ENCODE data around the gene SLC6A9.
A peak's percentile ranks its signal among the peaks of the same experiment; 100 is the strongest.

SLC6A9 gene

DNA sequence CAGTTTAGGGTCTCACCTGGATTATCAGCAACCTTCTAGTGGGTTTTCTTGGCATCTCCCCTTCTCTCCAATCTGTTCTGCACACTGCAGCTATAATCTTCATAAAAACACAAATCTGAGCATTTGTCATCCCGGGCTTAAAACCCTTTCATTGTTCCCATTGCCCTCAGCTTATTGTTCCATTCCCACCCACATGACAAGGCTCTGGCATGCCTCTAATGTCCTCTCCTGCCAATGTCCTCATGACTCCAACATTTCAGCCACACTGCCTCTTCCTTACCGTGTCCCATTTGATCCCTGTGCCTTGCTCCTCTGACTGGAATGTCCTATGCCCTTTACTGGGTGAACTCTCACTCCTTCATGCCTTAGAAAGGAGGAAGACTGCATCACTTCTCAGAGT lies 68.9 kb downstream of the SLC6A9 start:
- no peak for DNase-seq
- no peaks in the 10 kb centered on the region for H3K9me3 Mint-ChIP-seq
- H3K27me3 Mint-ChIP-seq, result no peaks in the 10 kb centered on the region
- no peak overlapping the region for H3K4me3 Mint-ChIP-seq
- peaks cover 28 to 36% of the 10 kb centered on the region in 2 donors for H3K36me3 Mint-ChIP-seq
- H3K27ac Mint-ChIP-seq, result no peak overlapping the region
- ATAC-seq (replicated peaks), result no peak
- peaks cover 0 to under 1% of the 10 kb centered on the region in 2 donors for H3K4me1 Mint-ChIP-seq

DNA sequence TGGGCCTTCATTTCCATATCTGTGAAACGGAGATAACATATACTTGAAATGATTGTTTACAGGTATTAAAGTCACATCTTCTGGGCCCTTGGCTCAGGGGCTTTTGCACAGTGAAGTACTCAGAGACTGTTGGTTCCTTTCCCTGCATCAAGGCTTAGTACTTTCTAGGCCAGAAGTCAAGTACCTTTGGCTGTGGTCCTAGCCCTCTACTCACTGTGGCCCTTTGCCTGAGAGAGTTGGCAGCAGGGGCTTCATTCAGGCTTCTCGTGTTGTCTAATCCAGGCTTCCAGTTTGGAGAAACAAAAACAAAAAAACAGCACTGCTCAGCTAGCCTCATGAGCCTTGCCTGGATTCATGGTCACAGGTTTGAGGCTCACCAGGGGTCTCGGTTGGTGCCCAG lies 69.6 kb downstream of the SLC6A9 start:
- Mint-ChIP-seq H3K4me3 (no peak overlapping the region), H3K27ac (no peak overlapping the region), H3K27me3 (no peaks in the 10 kb centered on the region), H3K9me3 (no peaks in the 10 kb centered on the region), H3K36me3 (peaks cover 29 to 35% of the 10 kb centered on the region in 2 donors), H3K4me1 (peaks cover 0 to 3% of the 10 kb centered on the region in 2 donors)
- DNase-seq, result no peak
- no peak for ATAC-seq (replicated peaks)

DNA sequence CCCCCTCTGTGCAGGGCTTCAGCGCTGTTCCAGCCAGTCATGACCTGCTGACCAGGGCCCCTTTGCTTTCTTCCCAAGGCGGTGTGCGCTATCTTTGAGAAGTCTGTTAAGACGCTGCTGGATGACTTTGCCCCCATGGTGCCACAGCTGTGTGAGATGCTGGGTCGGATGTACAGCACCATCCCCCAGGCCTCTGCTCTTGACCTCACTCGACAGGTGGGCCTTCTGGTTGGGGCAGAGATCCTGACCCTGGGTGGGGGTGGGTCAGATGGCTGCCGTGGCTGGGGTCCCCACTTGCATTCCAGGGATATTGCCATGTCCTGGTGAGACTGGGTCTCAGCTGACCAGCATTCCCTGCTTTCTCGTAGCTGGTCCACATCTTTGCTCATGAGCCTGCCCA lies 70.5 kb downstream of the SLC6A9 start:
- ATAC-seq (replicated peaks), result no peak

DNA sequence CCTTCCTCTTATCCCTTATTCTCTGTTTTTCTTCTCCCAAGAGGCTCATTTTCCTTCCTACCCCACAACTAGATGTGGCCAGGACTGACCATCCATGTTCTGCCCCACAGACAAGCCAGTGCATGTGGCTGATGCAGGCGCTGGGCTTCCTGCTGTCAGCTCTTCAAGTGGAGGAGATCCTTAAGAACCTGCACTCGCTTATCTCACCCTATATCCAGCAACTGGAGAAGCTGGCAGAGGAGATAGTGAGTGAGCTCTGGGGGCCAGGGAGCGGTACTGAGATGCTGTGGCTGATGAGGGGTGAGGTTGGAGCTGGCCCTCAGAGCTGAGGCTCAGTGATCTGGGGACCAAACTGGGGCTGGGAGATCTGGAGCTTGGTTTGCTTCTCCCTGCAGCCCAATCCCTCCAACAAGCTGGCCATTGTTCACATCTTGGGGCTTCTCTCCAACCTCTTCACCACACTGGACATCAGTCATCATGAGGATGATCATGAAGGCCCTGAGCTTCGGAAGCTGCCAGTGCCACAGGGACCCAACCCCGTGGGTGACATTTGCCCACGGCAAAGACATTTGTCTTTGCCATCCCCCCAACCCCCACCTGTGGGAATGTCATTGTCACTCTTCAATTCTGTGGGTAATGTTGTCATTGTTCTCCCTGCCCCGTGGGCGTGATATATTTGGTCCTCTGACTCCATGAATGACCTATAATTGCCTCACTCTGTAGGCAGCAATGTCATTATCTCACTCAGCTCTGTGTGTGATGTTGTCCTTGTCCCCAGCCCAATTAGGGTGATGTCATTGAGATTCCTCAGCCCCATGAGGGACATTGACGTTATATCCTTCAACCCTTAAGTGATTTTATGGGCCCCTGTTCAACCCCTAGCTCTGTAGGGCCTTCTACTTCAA lies 72.7 kb downstream of the SLC6A9 start:
- no peak overlapping the region for H3K4me3 Mint-ChIP-seq
- peaks cover 42 to 46% of the 10 kb centered on the region in 2 donors for H3K36me3 Mint-ChIP-seq
- no peak overlapping the region for H3K27ac Mint-ChIP-seq
- peaks cover 0 to 4% of the 10 kb centered on the region in 2 donors for H3K4me1 Mint-ChIP-seq
- H3K9me3 Mint-ChIP-seq, result no peaks in the 10 kb centered on the region
- ATAC-seq (replicated peaks), result no peak
- H3K27me3 Mint-ChIP-seq, result no peaks in the 10 kb centered on the region
- DNase-seq, result no peak

More for the DNA sequence above, 70.5 kb downstream of the SLC6A9 start:
- H3K4me3 Mint-ChIP-seq, result no peak overlapping the region
- peaks cover 32 to 37% of the 10 kb centered on the region in 2 donors for H3K36me3 Mint-ChIP-seq
- H3K9me3 Mint-ChIP-seq, result no peaks in the 10 kb centered on the region
- no peak overlapping the region for H3K27ac Mint-ChIP-seq
- no peaks in the 10 kb centered on the region for H3K27me3 Mint-ChIP-seq
- no peak for DNase-seq
- H3K4me1 Mint-ChIP-seq, result peaks cover 0 to 3% of the 10 kb centered on the region in 2 donors

DNA sequence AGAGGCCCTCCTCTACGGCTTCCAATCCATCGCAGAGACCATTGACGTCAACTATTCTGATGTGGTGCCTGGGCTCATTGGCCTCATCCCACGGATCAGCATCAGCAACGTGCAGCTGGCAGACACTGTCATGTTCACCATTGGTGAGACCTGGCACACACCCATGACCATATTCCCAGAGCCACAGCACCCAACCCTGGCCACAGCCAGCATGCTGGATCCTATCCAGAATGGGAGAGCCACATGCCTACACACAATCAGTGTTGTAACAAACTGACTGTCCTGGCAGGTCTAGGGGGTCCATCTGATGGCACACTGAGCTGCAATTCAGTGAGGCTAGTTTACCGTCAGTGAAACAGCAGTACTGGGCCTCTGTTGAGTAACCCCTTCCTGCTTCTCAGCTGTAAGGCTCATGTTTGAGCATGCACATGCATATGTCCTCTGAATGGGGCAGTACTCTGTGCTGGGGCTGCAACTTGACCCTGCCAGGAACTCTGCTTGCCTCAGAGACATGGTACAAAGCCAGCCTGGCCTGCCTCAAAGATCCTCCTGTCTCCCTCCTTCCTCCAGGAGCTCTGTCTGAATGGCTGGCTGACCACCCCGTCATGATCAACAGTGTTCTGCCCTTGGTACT lies 73.7 kb downstream of the SLC6A9 start:
- H3K27ac Mint-ChIP-seq, result no peak overlapping the region

DNA sequence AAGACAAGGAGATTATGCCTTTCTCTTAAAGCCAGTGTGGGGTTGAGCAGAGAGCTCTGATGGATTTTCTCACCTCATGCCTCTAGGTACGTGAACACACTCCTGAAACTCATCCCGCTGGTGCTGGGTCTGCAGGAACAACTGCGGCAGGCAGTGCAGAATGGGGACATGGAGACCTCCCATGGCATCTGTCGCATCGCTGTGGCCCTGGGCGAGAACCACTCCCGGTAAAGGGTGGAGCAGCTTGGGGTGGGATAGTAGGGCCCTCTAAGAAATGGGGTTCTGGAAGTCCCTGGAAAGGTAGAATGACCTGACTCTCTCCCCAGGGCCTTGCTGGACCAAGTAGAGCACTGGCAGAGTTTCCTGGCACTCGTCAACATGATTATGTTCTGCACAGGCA lies 75.0 kb downstream of the SLC6A9 start:
- no peak overlapping the region for H3K27ac Mint-ChIP-seq

More for the DNA sequence above, 73.7 kb downstream of the SLC6A9 start:
- DNase-seq (no peak), ATAC-seq (replicated peaks) (no peak)
- Mint-ChIP-seq H3K4me1 (peaks cover 0 to 7% of the 10 kb centered on the region in 2 donors), H3K9me3 (no peaks in the 10 kb centered on the region), H3K4me3 (no peak overlapping the region), H3K27me3 (no peaks in the 10 kb centered on the region), H3K36me3 (peaks cover 40 to 48% of the 10 kb centered on the region in 2 donors)

DNA sequence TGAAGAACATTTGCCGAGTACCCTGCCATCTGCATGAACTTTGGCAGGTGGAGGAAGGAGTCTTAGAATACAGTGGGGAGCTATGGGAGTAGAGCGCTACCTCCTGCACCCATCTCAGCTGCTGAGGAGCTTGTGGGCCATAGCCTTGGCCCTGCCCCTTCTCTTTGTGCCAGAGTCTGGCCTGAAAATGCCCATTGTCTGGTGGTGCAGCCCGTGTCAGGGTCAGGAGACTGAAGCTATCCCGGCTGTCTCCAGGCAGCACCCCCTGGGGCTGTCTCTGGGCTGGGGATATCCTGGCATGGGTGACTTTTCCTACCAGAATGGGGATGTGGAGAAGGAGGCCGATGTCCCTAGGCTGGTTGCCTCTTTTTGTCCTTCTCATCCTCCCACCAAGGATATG lies 77.2 kb downstream of the SLC6A9 start:
- ATAC-seq (replicated peaks) (no peak), DNase-seq (no peak)
- H3K27me3 Mint-ChIP-seq, result no peaks in the 10 kb centered on the region
- no peak overlapping the region for H3K4me3 Mint-ChIP-seq
- H3K27ac Mint-ChIP-seq, result no peak overlapping the region
- H3K36me3 Mint-ChIP-seq, result peaks cover 45 to 55% of the 10 kb centered on the region in 2 donors
- peaks cover 21 to 28% of the 10 kb centered on the region in 2 donors for H3K4me1 Mint-ChIP-seq
- H3K9me3 Mint-ChIP-seq, result no peaks in the 10 kb centered on the region

More for the DNA sequence above, 75.0 kb downstream of the SLC6A9 start:
- DNase-seq, result no peak
- Mint-ChIP-seq H3K27me3 (no peaks in the 10 kb centered on the region), H3K4me1 (peaks cover 8 to 11% of the 10 kb centered on the region in 2 donors), H3K36me3 (peaks cover 35 to 46% of the 10 kb centered on the region in 2 donors), H3K4me3 (no peak overlapping the region), H3K9me3 (no peaks in the 10 kb centered on the region)
- ATAC-seq (replicated peaks), result no peak

DNA sequence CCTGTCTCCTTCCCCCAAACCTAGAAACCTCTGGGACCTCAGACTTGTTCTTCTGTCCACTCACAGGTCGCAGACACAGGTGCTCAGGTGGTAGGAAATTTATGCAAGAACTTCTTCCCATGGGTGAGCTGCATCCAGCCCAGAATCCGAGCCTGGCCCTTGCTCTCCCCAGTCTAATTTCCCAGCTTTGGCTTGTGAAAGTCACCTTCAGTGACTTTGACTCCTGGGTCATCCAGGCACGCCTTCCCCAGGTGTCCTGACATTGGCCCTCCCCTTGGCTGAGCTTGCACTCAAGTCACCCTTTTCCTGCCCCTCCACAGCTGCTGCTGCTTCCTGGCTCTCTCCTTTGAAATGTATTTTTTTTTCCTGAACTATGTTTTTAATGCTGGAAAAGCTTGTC lies 77.9 kb downstream of the SLC6A9 start:
- no peak for ATAC-seq (replicated peaks)
- no peak for DNase-seq
- H3K4me1 Mint-ChIP-seq, result peaks cover 28 to 35% of the 10 kb centered on the region in 2 donors
- no peak overlapping the region for H3K4me3 Mint-ChIP-seq
- H3K27me3 Mint-ChIP-seq, result no peaks in the 10 kb centered on the region
- H3K36me3 Mint-ChIP-seq, result peaks cover 39 to 49% of the 10 kb centered on the region in 2 donors
- no peak overlapping the region for H3K27ac Mint-ChIP-seq
- no peaks in the 10 kb centered on the region for H3K9me3 Mint-ChIP-seq

DNA sequence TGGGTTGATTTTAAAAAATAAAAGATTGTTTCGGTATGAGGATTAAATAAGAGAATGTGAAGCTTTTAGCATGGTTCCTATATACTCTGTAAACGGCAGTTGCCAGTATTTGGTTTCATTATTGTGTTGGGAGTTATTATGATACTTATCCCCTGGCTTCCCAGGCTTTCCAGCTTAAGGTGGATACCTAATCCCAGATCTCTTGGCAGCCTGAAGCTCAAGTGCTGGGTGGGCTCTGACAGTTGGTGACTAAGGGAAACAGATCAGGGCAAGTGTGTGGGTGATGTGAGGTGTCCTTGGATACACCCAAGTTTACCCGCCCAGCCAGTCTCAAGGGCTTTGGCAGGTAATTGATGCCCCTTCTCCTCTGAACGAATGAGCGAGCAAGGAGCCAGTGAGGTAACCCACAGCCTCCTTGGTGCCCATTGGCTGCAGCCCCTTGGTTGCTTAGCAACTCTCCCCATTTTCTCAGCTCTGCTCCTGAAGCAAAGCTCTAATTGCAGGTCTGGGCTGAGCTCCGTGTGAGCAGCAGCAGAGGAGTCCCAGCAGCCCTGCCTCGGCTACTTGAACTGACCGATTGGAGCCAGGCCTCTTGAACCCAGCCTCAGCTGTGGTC lies 78.4 kb downstream of the SLC6A9 start:
- no peaks in the 10 kb centered on the region for H3K9me3 Mint-ChIP-seq
- peaks cover 34 to 44% of the 10 kb centered on the region in 2 donors for H3K36me3 Mint-ChIP-seq
- ATAC-seq (replicated peaks), result no peak
- H3K4me1 Mint-ChIP-seq, result peaks cover 31 to 40% of the 10 kb centered on the region in 2 donors
- H3K4me3 Mint-ChIP-seq, result no peak overlapping the region
- no peak overlapping the region for H3K27ac Mint-ChIP-seq
- no peaks in the 10 kb centered on the region for H3K27me3 Mint-ChIP-seq
- DNase-seq, result no peak

DNA sequence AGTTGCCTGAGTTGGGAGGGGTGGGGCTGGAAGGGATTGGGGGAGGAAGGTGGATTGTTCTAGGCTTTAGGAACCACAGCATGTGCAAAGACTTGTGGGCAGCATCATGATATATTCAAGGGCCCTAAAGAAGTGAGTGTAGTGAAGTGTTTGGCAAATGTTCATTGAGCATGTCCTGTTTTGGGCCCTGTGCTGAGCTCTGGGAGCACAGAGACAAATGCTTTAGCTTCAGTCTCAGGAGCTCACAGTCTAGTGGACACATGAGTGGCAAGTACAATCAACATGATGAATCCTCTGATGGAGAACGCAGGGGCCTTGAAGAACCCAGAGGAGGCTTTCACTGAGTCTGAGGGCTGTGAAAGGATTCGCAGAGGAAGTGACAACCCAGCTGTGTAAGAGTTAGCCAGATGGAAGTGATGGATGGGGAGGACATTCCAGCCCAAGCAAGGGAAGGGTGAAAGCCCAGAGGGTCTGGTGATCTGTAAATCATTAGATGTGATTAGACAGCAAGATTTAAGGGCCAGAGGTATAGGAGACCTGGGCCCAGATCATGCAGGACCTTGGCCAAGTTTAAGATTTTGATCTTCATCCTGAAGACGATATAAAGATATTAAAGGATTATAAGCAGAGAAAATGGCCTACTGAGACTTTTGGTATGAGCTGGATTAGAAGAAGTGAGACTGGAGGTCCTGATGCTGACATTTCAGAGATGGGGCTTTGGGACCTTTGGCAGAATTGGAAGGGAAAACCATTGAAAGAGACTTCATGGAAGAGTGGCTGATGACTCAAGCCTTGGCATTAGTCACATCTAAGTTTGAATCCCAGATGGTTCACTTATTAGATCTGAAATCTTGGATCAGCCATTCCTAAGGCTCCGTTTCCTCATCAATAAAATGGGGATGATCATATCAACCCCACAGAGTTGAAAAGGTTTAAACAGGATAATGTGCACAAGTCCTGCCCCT lies 80.0 kb downstream of the SLC6A9 start:
- no peaks in the 10 kb centered on the region for H3K9me3 Mint-ChIP-seq
- ATAC-seq (replicated peaks), result no peak
- no peak for DNase-seq
- H3K27ac Mint-ChIP-seq, result no peak overlapping the region
- H3K4me1 Mint-ChIP-seq, result peaks cover 34 to 50% of the 10 kb centered on the region in 2 donors
- no peaks in the 10 kb centered on the region for H3K27me3 Mint-ChIP-seq
- H3K36me3 Mint-ChIP-seq, result peaks cover 26 to 38% of the 10 kb centered on the region in 2 donors
- no peak overlapping the region for H3K4me3 Mint-ChIP-seq

DNA sequence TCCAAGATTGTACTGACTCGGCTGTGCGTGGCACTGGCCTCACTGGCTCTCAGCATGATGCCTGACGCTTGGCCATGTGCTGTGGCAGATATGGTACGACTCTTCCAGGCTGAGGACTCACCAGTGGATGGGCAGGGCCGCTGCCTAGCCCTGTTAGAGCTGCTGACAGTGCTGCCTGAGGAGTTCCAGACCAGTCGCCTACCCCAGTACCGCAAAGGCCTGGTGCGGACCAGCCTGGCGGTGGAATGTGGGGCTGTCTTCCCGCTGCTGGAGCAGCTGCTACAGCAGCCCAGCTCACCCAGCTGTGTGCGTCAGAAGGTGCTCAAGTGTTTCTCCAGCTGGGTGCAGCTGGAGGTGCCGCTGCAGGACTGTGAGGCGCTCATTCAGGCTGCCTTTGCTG lies 81.6 kb downstream of the SLC6A9 start:
- Mint-ChIP-seq H3K27ac (no peak overlapping the region), H3K9me3 (no peaks in the 10 kb centered on the region), H3K27me3 (no peaks in the 10 kb centered on the region), H3K4me3 (no peak overlapping the region), H3K36me3 (peaks cover 18 to 27% of the 10 kb centered on the region in 2 donors), H3K4me1 (peaks cover 41 to 66% of the 10 kb centered on the region in 2 donors)
- DNase-seq (no peak), ATAC-seq (replicated peaks) (no peak)

DNA sequence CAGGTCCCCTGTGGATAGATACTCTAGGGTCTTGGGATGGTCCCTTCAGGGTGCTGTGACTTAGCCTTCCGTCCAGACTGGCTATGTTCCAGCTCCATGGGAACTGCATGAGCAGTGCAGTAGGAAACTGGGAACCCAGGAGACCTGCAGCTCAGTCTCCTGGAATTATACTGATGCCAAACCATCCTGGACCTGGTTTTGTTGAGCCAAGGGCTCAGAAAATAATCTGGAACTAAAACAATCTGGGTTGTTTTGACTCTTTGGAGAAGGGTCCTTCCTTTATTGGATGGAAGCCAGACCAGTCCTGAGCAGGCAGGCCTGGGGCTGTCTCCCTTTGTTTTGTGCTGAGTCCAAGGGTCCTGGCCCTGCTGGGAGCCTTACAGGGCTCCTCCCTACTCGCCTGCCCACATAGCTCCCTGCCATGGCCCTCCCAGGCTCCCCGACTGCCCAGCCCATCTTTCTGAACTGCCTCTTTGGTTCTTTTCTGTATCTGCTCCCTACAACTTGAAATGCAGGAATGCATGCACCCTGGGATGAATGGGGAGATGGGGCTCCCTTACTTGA lies 83.3 kb downstream of the SLC6A9 start:
- Mint-ChIP-seq H3K27me3 (no peaks in the 10 kb centered on the region), H3K27ac (peak overlapping the region; percentile 68), H3K36me3 (peaks cover 17 to 28% of the 10 kb centered on the region in 2 donors), H3K4me1 (peaks cover 46 to 71% of the 10 kb centered on the region in 2 donors), H3K4me3 (peak overlapping the region; percentile 89 to 98), H3K9me3 (no peaks in the 10 kb centered on the region)
- ATAC-seq (replicated peaks), result no peak
- no peak for DNase-seq

DNA sequence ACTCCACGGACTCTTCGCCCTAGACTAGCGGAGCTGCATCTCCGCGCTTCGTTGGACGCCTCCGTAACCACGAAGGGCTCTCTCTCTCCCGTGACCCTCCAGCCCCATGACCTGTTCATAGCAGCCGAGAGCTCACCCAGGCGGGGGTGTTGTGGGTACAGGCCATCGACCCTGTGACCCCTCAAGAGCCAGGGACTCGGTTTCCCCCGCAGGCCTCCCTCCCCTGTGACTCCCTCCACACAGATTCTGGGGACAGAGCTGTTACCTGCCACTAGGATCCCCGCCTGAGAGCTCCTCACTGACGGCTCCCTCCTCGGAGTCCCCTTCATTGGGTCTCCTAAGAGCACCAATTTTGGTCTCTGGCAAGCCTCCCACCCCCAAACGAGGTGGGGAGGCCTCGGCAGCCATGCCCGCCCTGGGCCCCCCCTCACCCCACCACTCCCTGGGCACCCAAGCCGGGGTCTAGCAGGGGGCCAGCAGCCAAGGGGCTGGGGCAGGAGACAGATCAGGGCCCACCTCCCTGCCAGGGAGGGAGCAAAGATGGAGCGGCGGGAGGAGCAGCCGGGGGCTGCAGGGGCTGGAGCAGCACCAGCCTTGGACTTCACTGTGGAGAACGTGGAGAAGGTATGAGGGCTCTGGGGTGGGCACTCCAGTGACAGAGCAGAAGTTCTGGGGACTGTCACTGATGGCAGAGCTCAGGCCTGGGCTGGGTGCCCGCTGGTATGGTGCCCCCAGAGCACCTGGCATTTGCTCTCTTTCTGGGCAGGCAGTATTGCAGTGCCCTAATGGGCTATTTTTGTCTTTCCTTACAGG lies 84.0 kb downstream of the SLC6A9 start:
- DNase-seq (no peak), ATAC-seq (replicated peaks) (no peak)
- H3K36me3 Mint-ChIP-seq, result peaks cover 21 to 33% of the 10 kb centered on the region in 2 donors

More for the DNA sequence above, 84.0 kb downstream of the SLC6A9 start:
- no peaks in the 10 kb centered on the region for H3K9me3 Mint-ChIP-seq
- H3K4me1 Mint-ChIP-seq, result peaks cover 49 to 71% of the 10 kb centered on the region in 2 donors
- H3K4me3 Mint-ChIP-seq, result peak overlapping the region; percentile 89 to 98
- H3K27me3 Mint-ChIP-seq, result no peaks in the 10 kb centered on the region
- peak overlapping the region; percentile 99 for H3K27ac Mint-ChIP-seq

Data from stimulated activated naive B cell treated with anti-CD40 and anti-IgM and Interleukin-4, amounts not matched to agents 10 μg/mL and 1 μg/mL and 100 μg/mL, for 72 hours (primary cell).